ENCODE results near the gene GLDC. TPM values are rescaled to one million over a fixed set of nuclear protein-coding genes. Genes with fewer than 3 reads are reported as not detected.

The GLDC gene
- total and polyA plus RNA-seq, 2 donors (not counting 1 experiment from before 2014, with no cell fraction given), result 0.71 to 0.86 TPM

- TF ChIP-seq CTCF (IDR thresholded peaks at IDR 0.05) (no peak), EZH2 (IDR thresholded peaks at IDR 0.05; ENCODE audit: borderline replicate concordance, insufficient read depth, low read depth, low read length, poor library complexity, severe bottlenecking) (no peak)
- H3K4me3 Mint-ChIP-seq, result peak overlapping the region; percentile 35
- Histone ChIP-seq H3K27me3 (replicated peaks in 1 of 4; ENCODE audit: control extremely low read depth in 1 of 4, control insufficient read depth in 3 of 4, insufficient read depth in 4 of 4, low read length in 3 of 4) (no peaks in the 10 kb centered on the region), H3K4me3 (ENCODE audit: control extremely low read depth in 1 of 5, extremely low read depth in 1 of 5, insufficient read depth in 1 of 5, low read depth in 2 of 5, low read length in 4 of 5) (no peak overlapping the region), H3K9ac (ENCODE audit: low read length) (no peak overlapping the region), H3K4me1 (ENCODE audit: control insufficient read depth in 2 of 2, insufficient read depth in 2 of 2, low read length in 2 of 2) (peaks cover 28 to 32% of the 10 kb centered on the region in 2 donors), H3K27ac (ENCODE audit: low read length in 2 of 2) (no peak overlapping the region), H3K9me3 (ENCODE audit: control extremely low read depth in 1 of 3, control insufficient read depth in 2 of 3, insufficient read depth in 1 of 3, low read length in 2 of 3) (no peaks in the 10 kb centered on the region), H3K79me2 (ENCODE audit: control insufficient read depth, insufficient read depth, low read length) (no peaks in the 10 kb centered on the region), H4K20me1 (ENCODE audit: control insufficient read depth, insufficient read depth, low read length, poor library complexity, severe bottlenecking) (no peaks in the 10 kb centered on the region), H3K4me2 (replicated peaks; ENCODE audit: low read depth, low read length, poor library complexity, severe bottlenecking) (peak overlapping the region; percentile 38), H2AFZ (ENCODE audit: insufficient read depth, low read depth, low read length, poor library complexity, severe bottlenecking) (peak overlapping the region; percentile 4), H3K36me3 (replicated peaks in 1 of 2; ENCODE audit: control extremely low read depth in 1 of 2, control insufficient read depth in 1 of 2, extremely low read depth in 1 of 2, insufficient read depth in 2 of 2, low read length in 1 of 2) (no peaks in the 10 kb centered on the region)
- ATAC-seq (ENCODE audit: low read depth) (peak; percentile 83), DNase-seq (peak; percentile 81)
- ChIA-PET CTCF (no interaction called here), POLR2A (interaction anchor here (0.6 kb wide), 2 partner anchors 17 to 137 kb away, joined by 3 read pairs; no protein-coding TSS in a partner anchor)
- peaks cover 33% of the 10 kb centered on the region for H3K4me1 Mint-ChIP-seq
- H3K27ac Mint-ChIP-seq, result peak overlapping the region; percentile 47
- H3K9me3 Mint-ChIP-seq (ENCODE audit: insufficient read depth), result no peaks in the 10 kb centered on the region
- H3K27me3 Mint-ChIP-seq, result peaks cover 6% of the 10 kb centered on the region
- WGBS (ENCODE audit: insufficient coverage), result 54% methylated on average over 15 of the region's 19 CpGs
- intact Hi-C loops (cut with micrococcal nuclease), result loop anchor here (2.0 to 5.0 kb wide), 2 partner anchors 14 to 40 kb away; no protein-coding TSS in a partner anchor
These were observed 12.9 kb downstream of the GLDC start for GRCh38 chr9:6632516-6633183.

GRCh38 chr9:6631207-6631512 lies 14.4 kb downstream of the GLDC start:
- ChIA-PET CTCF (interaction anchor here (1.1 kb wide), 1 partner anchor 36 kb away, joined by 4 read pairs; no protein-coding TSS in a partner anchor), POLR2A (interaction anchor here (0.5 kb wide), 1 partner anchor 110 kb away, joined by 3 read pairs; no protein-coding TSS in a partner anchor)
- no peak overlapping the region for H3K27ac Mint-ChIP-seq
- no peaks in the 10 kb centered on the region for H4K20me1 ChIP-seq (ENCODE audit: control insufficient read depth, insufficient read depth, low read length, poor library complexity, severe bottlenecking)
- peak overlapping the region; percentile 0 for H2AFZ ChIP-seq (ENCODE audit: insufficient read depth, low read depth, low read length, poor library complexity, severe bottlenecking)
- peaks cover 28 to 32% of the 10 kb centered on the region in 2 donors for H3K4me1 ChIP-seq (ENCODE audit: control insufficient read depth in 2 of 2, insufficient read depth in 2 of 2, low read length in 2 of 2)
- H3K79me2 ChIP-seq (ENCODE audit: control insufficient read depth, insufficient read depth, low read length), result no peaks in the 10 kb centered on the region
- DNase-seq (no peak), ATAC-seq (ENCODE audit: low read depth) (no peak)
- no peaks in the 10 kb centered on the region for H3K9me3 Mint-ChIP-seq (ENCODE audit: insufficient read depth)
- H3K27me3 ChIP-seq (replicated peaks in 1 of 4; ENCODE audit: control extremely low read depth in 1 of 4, control insufficient read depth in 3 of 4, insufficient read depth in 4 of 4, low read length in 3 of 4), result peaks cover 0 to 2% (median 0%) of the 10 kb centered on the region in 4 experiments
- intact Hi-C loops (cut with micrococcal nuclease), result loop anchor here (5.0 kb wide), 1 partner anchor 39 kb away; no protein-coding TSS in a partner anchor
- no peak overlapping the region for H3K4me3 Mint-ChIP-seq
- no peaks in the 10 kb centered on the region for H3K36me3 ChIP-seq (replicated peaks in 1 of 2; ENCODE audit: control extremely low read depth in 1 of 2, control insufficient read depth in 1 of 2, extremely low read depth in 1 of 2, insufficient read depth in 2 of 2, low read length in 1 of 2)
- no peak overlapping the region for H3K27ac ChIP-seq (ENCODE audit: low read length in 2 of 2)
- H3K27me3 Mint-ChIP-seq, result peaks cover 6% of the 10 kb centered on the region
- WGBS (ENCODE audit: insufficient coverage), result 93% methylated on average over 3 of the region's 4 CpGs
- no peak overlapping the region for H3K4me3 ChIP-seq (ENCODE audit: control extremely low read depth in 1 of 5, extremely low read depth in 1 of 5, insufficient read depth in 1 of 5, low read depth in 2 of 5, low read length in 4 of 5)
- no peak overlapping the region for H3K9ac ChIP-seq (ENCODE audit: low read length)
- TF ChIP-seq EZH2 (IDR thresholded peaks at IDR 0.05; ENCODE audit: borderline replicate concordance, insufficient read depth, low read depth, low read length, poor library complexity, severe bottlenecking) (no peak), CTCF (IDR thresholded peaks at IDR 0.05) (no peak)
- H3K4me2 ChIP-seq (replicated peaks; ENCODE audit: low read depth, low read length, poor library complexity, severe bottlenecking), result peak overlapping the region; percentile 6
- no peaks in the 10 kb centered on the region for H3K9me3 ChIP-seq (ENCODE audit: control extremely low read depth in 1 of 3, control insufficient read depth in 2 of 3, insufficient read depth in 1 of 3, low read length in 2 of 3)
- peaks cover 33% of the 10 kb centered on the region for H3K4me1 Mint-ChIP-seq

All from B cell (primary cell).